ENCODE results near the gene GARIN5A.

Gene GARIN5A

GRCh38 chr19:50476224-50476906, at the start of gene GARIN5A, which contains the start of gene EMC10:
Gene GARIN5A (minus strand): TSS chr19:50476848. CDS start chr19:50476388, 460 bp downstream.
Gene EMC10 (plus strand): TSS chr19:50476507. CDS start chr19:50476545, 38 bp downstream.
- peak; percentile 89 for DNase-seq (ENCODE audit: low read depth)

DNA sequence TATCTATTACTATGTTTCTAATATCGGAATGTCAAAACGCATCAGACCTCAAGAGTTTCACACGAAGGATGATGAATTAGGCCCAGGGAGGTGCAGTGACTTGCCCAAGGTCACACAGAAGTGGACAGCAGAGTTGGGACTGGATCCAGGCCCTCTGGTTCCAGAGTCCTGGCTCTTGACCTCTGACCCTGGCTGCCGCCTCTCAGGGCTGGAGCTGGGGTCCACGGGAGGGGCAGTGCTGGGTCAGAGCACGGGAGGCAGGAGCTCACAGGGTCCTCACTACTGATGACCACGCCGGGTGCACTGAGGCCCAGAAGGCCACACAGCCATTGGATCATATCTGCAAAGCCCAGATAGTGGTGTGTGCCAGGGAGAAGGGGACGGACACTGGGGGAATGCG, 46.2 kb upstream of the GARIN5A start:
- no peak for DNase-seq (ENCODE audit: low read depth)

DNA sequence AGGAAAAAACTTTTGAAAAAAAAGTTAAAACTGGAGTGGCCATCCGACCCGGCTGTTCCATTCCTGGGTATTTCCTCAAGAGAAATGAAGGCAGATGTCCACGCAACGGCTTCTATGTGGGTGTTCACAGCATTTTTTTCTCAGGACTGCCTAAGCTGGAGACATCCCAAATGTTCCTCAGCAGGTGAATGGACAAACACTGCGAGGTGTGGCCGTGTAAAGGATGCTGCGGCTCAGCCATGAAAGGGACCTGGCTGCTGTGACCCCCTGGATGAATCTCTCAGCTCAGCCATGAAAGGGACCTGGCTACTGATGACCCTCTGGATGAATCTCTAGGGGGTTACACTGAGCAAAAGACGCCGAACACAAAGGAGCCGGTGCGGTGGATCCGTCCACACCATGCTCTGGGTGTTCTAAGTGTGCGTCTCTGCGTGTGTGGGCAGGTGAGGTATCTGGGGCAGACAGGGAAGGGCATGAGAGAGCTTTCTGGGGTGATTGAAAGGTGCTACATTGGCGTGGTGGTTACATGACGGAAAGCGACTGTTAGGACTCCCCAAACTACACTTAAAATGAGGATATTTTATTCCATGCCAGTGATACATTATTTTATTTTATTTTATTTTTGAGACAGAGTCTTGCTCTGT, 44.3 kb upstream of the GARIN5A start:
- no peak for DNase-seq (ENCODE audit: low read depth)

DNA sequence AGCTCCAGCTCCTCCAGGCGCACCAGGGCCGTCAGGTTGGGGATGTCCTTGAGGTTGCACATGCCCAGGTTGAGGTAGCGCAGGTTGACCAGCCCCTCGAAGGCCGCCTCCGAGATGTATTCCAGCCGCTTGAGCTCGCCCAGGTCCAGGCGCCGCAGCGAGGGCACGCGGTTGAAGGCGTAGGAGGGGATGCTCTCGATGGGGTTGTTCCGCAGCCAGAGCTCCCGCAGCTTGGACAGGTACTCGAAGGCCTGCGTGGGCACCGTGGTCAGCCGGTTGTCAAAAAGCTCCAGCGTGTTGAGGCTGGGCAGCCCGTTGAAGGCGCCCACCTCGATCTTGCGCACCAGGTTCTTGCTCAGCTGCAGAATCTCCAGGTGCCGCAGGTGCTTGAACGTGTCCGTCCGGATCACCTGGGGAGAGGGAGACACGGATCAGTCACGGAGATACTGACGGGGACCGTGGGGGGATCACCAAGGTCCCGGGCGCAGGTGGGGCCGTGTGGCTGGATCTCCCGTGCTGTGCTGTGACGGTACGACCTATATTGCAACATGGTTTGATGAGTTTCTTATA, 42.4 kb upstream of the GARIN5A start:
- DNase-seq (ENCODE audit: low read depth) = no peak

DNA sequence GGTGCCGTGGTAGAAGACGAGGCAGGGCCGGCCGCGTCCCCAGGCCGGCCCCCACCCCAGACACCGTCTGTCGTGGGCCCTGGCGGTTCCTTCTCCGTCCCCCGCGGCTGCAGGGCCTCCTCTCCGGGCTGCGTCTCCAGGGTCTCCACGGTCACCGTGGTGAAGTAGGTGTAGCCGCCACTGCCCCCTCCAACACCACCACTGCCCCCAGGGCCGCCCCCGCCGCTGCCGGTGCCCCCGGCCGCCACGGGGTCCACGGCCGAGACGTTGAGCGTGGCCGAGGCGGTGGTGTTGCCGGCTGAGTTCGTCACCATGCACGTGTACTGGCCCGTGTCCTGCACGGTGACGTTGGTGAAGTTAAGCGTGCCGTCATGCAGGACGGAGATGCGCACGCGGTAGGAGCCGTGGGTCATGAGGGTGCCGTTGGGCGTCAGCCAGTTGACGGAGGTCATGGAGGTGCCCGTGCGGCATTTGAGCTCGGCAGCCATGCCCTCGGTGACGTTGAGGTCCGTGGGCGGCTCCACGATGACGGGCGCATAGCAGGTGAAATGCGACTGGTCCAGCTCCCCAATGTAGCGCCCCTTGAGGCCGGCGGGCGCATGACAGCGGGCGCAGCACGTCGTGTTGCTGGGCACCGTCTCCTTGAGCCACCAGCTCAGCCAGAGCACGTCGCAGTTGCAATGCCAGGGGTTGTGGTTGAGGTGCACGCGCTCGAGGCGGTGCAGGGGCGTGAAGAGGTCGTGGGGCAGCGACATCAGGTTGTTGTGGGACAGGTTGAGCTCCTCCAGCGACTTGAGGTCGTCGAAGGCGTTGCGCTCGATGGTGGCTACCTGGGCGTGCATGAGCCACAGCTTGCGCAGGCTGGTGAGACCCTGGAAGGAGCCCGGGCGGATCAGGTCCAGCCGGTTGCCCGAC, 41.7 kb upstream of the GARIN5A start:
- DNase-seq (ENCODE audit: low read depth) = no peak

DNA sequence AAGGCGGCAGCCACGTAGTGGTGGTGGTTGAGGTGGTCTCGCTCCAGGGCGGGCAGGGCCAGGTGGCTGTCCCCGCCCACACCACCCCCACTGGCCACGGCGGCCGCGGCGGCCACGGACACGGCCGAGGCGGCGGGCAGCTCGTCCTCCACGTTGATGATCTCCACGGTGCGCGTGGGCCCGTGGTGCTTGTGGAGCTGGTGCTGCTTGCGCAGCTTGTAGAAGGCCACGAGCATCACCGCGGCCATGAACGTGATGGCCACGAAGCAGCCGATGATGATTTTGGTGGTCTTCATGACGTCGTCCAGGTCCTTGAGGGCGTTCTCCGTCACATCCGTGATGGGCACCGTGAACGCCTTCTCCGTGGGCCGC, 41.0 kb upstream of the GARIN5A start:
- no peak for DNase-seq (ENCODE audit: low read depth)

- no peak for DNase-seq (ENCODE audit: low read depth)
These were observed 40.5 kb upstream of the GARIN5A start for GRCh38 chr19:50516964-50517703.

- no peak for DNase-seq (ENCODE audit: low read depth)
These were observed 39.8 kb upstream of the GARIN5A start for GRCh38 chr19:50516456-50516855.

- DNase-seq (ENCODE audit: low read depth) = no peak
These were observed 38.5 kb upstream of the GARIN5A start for GRCh38 chr19:50515168-50515561.

DNA sequence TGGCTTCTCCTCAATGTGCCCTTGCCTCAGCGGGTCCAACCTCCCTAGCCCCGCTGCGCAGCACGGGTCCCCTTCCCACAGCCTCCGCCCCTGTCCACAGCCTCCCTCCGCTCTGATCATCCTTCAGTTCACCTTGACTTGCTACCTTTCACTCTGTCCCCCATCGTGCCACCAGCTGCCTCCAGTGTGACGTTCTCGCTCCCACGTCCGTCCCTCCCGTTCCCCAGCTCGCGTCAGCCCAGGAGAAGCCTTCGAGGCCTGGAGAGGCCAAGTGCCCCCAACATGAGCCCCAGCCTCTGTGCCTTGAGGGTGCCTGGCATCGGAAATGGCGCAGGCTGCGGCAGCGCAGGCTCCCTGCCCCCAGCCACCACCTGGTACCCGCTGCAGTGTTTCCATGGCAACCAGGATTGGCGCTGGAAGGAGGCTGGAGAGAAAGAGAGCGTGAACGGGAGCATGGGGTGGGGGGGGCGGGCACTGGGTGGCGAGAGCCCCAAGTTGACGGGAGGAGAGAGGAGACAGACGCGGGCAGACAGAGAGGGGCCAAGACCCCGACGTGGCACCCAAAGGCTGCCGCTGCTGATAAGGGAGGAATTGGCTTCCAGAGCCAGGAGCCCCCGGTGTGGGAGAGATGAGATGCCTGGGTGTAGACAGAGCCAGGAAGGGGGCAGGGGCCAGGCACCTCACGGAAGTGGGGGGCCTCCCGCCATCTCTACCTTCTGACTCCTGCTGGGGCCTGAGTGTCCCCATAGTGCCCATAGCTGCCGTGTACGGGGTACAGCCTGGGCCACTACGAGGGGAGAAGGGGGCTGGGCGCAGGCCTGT, 37.9 kb upstream of the GARIN5A start:
- no peak for DNase-seq (ENCODE audit: low read depth)

GRCh38 chr19:50513746-50514345, 37.2 kb upstream of the GARIN5A start, which contains the start of gene ASPDH:
Gene ASPDH (minus strand): TSS chr19:50513913. CDS start chr19:50513823, 90 bp downstream.
- DNase-seq (ENCODE audit: low read depth) = no peak

- no peak for DNase-seq (ENCODE audit: low read depth)
These were observed 36.5 kb upstream of the GARIN5A start for GRCh38 chr19:50512999-50513745.

GRCh38 chr19:50512112-50512998, 35.7 kb upstream of the GARIN5A start:
- no peak for DNase-seq (ENCODE audit: low read depth)

- peak; percentile 99 for DNase-seq (ENCODE audit: low read depth)
These were observed 34.6 kb upstream of the GARIN5A start, which contains the start of gene JOSD2 for GRCh38 chr19:50511069-50511822. Gene JOSD2 (minus strand): TSS chr19:50511191. CDS start chr19:50510431, 760 bp downstream.

- no peak for DNase-seq (ENCODE audit: low read depth)
These were observed 34.0 kb upstream of the GARIN5A start for GRCh38 chr19:50510700-50511068.

- peak; percentile 1 for DNase-seq (ENCODE audit: low read depth)
These were observed 33.5 kb upstream of the GARIN5A start for GRCh38 chr19:50510121-50510670.

DNA sequence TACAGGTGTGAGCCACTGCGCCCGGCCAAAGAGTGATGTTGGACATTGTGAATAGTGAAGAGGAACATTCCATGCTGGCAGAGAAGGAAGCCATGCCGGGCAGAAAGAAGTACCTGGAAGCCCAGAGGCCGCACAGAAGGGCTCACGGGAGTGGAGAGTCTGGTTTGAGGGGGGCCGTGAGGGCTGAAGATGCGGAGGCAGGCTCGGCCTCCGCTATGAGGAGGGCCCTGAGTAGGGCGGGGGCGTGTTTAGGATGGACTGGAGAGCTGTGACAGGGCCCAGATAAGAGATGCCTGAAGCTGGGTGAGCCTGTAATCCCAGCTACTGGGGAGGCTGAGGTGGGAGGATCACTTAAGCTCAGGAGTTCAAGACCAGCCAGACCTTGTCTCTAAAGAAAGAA, 32.7 kb upstream of the GARIN5A start:
- DNase-seq (ENCODE audit: low read depth) = no peak

Data from fibroblast of the conjunctiva (primary cell).